Choroid plexus epithelial cell (primary cell): Measurements from ENCODE around the gene CLDN19.

Source experiments
- DNase-seq: peaks from one replicate; pipeline ENCODE4 v3.0.0-alpha.2; 2010; ENCODE audit warnings: low read depth
- H3K4me3 ChIP-seq: 2 replicates; pipeline ENCODE4 v1.5.1; 2011; ENCODE audit warnings: low read depth, mild to moderate bottlenecking, control low read depth, low read length, moderate library complexity
- TF ChIP-seq, protein P1 (sequence below): conservative IDR thresholded peaks from 2 replicates; pipeline ENCODE4 v1.5.1; 2011; ENCODE audit warnings: low read depth, mild to moderate bottlenecking, control low read depth, inconsistent platforms, low read length, moderate library complexity

Gene CLDN19

GRCh38 chr1:42690477-42691156 is 49.4 kb downstream of the CLDN19 start:
- no peak for DNase-seq
- H3K4me3 ChIP-seq: no peak overlapping the region
- TF ChIP-seq, protein P1, sequence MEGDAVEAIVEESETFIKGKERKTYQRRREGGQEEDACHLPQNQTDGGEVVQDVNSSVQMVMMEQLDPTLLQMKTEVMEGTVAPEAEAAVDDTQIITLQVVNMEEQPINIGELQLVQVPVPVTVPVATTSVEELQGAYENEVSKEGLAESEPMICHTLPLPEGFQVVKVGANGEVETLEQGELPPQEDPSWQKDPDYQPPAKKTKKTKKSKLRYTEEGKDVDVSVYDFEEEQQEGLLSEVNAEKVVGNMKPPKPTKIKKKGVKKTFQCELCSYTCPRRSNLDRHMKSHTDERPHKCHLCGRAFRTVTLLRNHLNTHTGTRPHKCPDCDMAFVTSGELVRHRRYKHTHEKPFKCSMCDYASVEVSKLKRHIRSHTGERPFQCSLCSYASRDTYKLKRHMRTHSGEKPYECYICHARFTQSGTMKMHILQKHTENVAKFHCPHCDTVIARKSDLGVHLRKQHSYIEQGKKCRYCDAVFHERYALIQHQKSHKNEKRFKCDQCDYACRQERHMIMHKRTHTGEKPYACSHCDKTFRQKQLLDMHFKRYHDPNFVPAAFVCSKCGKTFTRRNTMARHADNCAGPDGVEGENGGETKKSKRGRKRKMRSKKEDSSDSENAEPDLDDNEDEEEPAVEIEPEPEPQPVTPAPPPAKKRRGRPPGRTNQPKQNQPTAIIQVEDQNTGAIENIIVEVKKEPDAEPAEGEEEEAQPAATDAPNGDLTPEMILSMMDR: peak; percentile 44

DNA sequence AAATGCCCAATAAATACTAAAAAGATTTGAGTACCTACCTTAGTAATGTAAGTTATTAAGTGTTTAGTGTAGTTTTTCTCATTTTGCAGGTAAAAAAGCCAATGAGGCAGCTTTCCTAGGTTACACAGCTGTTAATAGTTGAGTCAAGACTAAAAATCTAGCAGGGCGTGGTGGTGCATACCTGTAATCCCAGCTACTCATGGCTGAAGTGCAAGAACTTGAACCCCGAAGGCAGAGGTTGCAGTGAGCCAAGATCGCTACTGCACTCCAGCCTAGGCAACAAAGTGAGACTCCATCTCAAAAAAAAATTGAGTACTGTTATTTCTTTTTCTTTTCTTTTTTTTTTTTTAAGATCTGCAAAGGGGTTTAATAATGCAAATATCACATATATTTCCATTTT is 50.1 kb downstream of the CLDN19 start:
- H3K4me3 ChIP-seq: no peak overlapping the region
- TF ChIP-seq, protein P1: no peak
- no peak for DNase-seq

DNA sequence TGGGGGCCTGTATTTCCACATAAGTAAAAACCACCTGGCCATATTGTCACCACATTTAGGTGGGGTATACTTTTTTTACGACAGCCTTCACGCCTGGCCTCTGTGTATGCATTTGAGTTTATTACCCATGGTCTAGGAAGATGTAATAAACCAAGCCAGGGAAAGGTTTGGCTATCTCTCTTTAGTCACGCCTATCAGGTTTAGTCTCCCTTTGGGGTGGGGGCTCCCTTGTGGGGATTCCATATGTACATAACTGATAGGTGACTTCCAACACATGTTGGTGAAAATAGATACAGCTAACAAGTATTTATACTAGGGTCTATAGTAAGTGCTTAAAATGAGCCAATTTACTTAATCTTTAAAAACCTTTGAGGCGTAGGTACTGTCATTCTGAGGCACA is 53.6 kb downstream of the CLDN19 start:
- TF ChIP-seq, protein P1: no peak
- H3K4me3 ChIP-seq: no peak overlapping the region
- no peak for DNase-seq

- peak; percentile 13 for DNase-seq
- TF ChIP-seq, protein P1: no peak
- H3K4me3 ChIP-seq: peak overlapping the region; percentile 89
These were observed 55.9 kb downstream of the CLDN19 start for GRCh38 chr1:42684139-42684538.
